ENCODE results near the gene MRPL22.

DNA sequence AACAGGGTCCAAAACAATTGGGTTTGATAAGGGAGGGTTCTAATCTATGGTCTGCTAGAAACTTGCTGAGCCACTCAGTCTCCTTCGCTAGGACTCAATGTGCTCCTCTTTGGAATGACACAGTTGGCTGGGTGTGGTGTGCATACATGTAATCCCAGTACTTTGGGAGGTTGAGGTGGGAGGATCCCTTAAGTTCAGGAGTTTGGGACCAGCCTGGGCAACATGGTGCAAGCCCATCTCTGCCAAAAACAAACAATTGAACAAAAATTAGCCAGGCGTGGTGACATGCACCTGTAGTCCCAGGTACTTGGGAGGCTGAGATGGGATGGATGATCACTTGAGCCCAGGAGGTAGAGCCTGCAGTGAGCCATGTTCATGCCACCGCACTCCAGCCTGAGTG lies 70.0 kb downstream of the MRPL22 start:
- TF ChIP-seq RARA (CRISPR knock-in tag; IDR thresholded peaks at IDR 0.05) (no peak), FOXK1 (CRISPR knock-in tag; IDR thresholded peaks at IDR 0.05; ENCODE audit: borderline replicate concordance, low read depth) (no peak), BORCS8-MEF2B (CRISPR knock-in tag; IDR thresholded peaks at IDR 0.05) (no peak), EZH2 (conservative IDR thresholded peaks at IDR 0.05; ENCODE audit: low read depth, low read length) (no peak), ZNF557 (CRISPR knock-in tag; IDR thresholded peaks at IDR 0.05) (no peak), HDAC1 (CRISPR knock-in tag; IDR thresholded peaks at IDR 0.05) (no peak), ZNF552 (CRISPR knock-in tag; IDR thresholded peaks at IDR 0.05; ENCODE audit: borderline replicate concordance) (no peak), TFE3 (CRISPR knock-in tag; IDR thresholded peaks at IDR 0.05) (no peak), BRCA1 (CRISPR knock-in tag; IDR thresholded peaks at IDR 0.05) (no peak)
